ENCODE data around the gene RNASE13.
"Not testable (repeated sequence)": the region's sequence is repeated elsewhere in the genome, so short reads cannot be mapped to it uniquely, and the experiment has no call there.

The RNASE13 gene

DNA sequence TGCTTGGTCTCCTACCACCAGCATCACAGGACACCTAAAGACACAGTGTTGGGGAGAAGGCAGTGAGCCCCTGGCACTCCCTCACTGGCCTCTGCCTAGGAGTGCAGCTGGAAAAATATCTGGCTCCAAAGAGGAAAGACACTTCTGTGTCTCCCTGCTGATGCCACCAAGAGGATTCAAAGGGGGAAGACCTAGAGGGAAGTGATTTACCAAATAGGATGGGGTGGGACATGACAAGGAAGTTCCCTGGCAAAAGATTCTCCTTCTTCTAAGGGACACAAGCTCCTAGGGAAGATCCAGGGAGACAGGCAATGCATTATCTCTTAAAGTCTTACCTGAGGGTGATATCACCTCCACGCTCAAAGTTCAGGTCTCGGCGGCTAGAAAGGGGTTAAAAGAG, 15.8 kb downstream of the RNASE13 start:
- no peak for DNase-seq (ENCODE audit: low read depth)

DNA sequence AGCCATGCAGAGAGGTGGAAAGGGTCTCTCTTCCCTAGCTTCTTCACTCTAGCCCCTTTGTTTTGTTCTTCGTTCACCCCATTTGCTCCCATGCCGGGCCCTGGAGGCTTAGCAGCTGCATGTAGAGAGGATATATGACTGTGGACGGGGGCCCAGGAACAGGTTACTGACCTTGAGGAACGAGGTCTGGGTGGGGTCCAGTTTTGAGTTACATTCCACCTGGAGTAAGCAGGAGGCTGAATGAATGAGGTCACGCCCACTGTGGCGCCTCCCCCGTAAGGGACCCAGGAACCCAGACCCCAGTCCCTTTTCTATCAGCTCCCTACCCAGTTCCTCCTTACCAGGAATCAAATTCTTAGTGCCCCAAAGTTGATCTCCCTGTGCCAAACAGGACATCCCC, 16.3 kb downstream of the RNASE13 start:
- no peak overlapping the region for H3K4me3 ChIP-seq (ENCODE audit: low read length)
- DNase-seq (ENCODE audit: low read depth) = no peak
- TF ChIP-seq, protein P1, sequence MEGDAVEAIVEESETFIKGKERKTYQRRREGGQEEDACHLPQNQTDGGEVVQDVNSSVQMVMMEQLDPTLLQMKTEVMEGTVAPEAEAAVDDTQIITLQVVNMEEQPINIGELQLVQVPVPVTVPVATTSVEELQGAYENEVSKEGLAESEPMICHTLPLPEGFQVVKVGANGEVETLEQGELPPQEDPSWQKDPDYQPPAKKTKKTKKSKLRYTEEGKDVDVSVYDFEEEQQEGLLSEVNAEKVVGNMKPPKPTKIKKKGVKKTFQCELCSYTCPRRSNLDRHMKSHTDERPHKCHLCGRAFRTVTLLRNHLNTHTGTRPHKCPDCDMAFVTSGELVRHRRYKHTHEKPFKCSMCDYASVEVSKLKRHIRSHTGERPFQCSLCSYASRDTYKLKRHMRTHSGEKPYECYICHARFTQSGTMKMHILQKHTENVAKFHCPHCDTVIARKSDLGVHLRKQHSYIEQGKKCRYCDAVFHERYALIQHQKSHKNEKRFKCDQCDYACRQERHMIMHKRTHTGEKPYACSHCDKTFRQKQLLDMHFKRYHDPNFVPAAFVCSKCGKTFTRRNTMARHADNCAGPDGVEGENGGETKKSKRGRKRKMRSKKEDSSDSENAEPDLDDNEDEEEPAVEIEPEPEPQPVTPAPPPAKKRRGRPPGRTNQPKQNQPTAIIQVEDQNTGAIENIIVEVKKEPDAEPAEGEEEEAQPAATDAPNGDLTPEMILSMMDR (conservative IDR thresholded peaks at IDR 0.05; ENCODE audit: low read length) = no peak

More for the DNA sequence above, 15.8 kb downstream of the RNASE13 start:
- TF ChIP-seq, protein P1 (conservative IDR thresholded peaks at IDR 0.05; ENCODE audit: low read length) = no peak
- H3K4me3 ChIP-seq (ENCODE audit: low read length) = no peak overlapping the region

DNA sequence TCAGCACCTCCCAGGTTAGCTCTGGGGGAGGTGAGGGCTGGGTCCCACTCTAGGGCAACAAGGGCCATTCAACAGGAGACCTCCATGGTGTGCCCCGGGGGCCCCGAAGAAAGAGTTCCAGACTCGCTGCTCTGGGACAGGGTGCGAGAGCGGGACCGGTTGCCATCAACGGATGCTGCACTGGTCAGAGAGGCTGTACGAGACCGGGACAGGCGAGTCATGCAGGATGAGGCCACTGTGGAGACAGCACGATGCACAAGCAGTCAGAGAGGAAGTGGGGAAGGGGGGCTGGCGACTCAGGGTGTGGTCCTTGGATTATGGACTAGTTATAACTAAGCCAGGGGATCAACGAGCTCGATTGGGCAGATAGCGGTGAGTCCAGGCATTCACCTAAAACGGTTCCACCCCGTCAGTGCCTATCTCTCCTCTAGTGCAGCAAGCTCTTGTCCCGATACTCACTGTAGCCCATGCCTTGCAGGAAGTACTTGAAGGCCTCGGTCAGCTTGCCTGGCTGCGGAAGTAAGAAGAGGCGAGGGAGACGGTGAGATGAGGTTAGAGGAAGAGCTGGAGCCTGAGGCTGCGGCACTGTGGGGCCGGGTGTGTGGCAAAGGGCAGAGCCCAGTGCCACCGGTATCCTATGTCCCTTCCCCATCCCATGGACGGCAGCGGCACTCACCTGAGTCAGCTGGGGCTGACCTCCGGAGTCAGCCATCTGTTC, 16.9 kb downstream of the RNASE13 start:
- DNase-seq (ENCODE audit: low read depth) = no peak
- no peak overlapping the region for H3K4me3 ChIP-seq (ENCODE audit: low read length)
- TF ChIP-seq, protein P1 (conservative IDR thresholded peaks at IDR 0.05; ENCODE audit: low read length) = no peak

DNA sequence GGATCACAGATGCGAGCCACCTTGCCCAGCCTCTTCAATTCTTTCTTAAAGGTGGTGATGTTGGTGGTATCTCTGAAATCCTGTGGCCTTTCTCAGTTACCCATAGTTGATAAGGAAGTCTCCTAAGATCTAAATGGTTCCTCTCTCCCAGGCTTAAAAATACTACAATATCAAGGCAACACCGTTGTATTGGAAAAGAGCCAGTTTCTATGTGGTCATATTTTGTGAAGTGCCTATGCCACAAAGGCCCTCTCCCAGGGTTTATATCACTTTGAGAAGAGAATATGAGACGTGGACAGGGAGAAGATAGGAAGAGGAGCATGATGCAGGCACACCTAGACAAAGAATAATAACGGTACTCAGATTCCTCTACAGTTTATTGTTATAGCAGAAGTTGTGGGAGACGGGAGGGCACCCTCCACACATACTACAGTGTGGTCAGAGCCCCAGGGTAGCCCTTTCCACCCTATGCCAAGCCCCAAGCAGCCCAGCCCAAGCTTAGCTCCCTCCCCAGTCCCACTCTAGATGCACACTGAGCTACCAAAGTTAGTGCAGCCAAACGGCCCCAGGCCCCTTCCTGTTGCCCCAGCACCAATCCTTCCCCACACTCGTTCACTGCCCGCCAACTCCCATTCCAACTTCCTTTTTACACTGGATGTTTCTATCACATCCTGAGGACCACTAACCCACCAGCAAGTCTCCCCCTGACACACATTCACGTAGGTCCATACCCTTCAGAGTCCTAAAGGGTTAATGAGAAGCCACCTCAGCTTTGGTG, 18.0 kb downstream of the RNASE13 start:
- no peak for DNase-seq (ENCODE audit: low read depth)
- H3K4me3 ChIP-seq (ENCODE audit: low read length) = no peak overlapping the region
- TF ChIP-seq, protein P1 (conservative IDR thresholded peaks at IDR 0.05; ENCODE audit: low read length) = no peak

DNA sequence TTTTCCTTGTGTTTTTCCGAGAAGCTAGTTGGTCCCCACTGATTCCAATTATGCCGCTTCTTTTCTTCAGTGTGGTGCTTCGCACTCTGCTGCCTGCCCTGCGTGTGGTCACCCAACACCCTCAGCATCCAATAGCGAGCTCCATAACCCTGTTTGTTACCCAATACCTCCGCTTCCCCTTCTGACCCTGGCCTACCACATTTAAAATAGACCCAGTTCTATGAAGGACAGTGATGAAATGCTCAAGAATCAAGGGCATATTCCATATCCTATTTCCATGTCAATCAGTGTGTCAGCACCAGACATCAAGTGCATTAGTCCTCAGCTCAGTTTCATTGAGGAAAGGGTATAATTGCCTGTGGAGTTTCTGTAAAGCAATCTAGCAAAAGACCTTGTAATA, 19.3 kb downstream of the RNASE13 start:
- DNase-seq (ENCODE audit: low read depth) = no peak
- TF ChIP-seq, protein P1 (conservative IDR thresholded peaks at IDR 0.05; ENCODE audit: low read length) = no peak
- no peak overlapping the region for H3K4me3 ChIP-seq (ENCODE audit: low read length)

DNA sequence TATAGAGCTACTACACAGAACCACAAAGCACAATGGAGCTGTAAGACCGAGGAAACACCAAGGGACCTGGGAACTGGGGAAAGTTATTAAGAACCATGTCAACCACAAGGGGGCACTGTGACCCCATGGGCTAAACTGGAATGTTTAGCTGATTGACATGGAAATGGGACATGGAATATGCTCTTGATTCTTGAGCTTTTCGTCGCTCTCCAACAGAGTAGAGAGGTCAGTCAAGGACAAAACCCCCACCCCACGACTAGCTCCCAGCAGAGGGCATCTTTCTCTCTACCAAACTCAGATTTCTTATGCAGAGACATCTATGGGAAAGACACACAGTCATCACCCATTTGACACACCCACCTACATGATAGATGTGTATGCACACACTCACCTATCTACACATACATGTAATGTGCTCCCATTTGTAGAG, 19.8 kb downstream of the RNASE13 start:
- DNase-seq (ENCODE audit: low read depth) = peak; percentile 80
- H3K4me3 ChIP-seq (ENCODE audit: low read length) = no peak overlapping the region
- TF ChIP-seq, protein P1 (conservative IDR thresholded peaks at IDR 0.05; ENCODE audit: low read length) = peak; percentile 97

DNA sequence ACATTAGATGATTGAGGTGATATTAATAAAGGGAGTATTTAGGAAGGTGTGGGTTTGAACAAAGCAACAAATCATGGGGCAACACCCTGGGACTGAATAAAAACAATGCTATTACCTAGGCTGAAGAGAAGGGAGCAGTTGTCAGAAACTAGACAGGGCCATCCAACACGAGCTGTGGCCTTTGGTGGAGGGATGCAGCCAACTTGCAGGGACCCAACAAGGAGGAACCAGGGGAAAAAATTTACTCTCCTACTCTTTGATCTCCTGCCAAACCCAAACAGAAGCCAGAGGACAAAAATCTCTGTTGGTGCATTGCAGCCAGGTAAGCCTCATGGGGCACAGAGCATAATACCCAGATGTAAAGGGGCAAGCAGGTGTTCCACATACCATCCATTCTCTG, 23.5 kb downstream of the RNASE13 start:
- TF ChIP-seq, protein P1 (conservative IDR thresholded peaks at IDR 0.05; ENCODE audit: low read length) = no peak
- H3K4me3 ChIP-seq (ENCODE audit: low read length) = no peak overlapping the region
- DNase-seq (ENCODE audit: low read depth) = no peak

DNA sequence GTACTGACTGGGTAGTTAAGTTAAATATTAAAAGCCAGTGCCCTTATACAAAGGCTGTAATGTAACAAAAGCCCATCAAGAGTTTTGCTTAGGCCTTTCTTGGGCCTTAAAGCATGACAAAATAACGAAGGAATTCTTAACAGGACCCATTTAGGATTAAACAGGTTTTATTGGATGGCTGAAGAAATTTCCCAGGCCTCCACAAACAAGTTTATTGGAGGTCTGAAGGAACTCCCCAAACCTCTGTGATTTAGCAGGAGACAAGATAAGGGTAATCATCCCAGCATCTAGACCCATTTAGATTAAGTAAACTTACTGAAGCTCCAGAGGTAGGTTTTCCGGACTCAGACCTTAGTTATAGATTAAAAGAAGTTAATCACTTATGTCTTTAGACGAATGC, 24.9 kb downstream of the RNASE13 start:
- not testable (repeated sequence) for H3K4me3 ChIP-seq (ENCODE audit: low read length); DNase-seq (ENCODE audit: low read depth)

Data from AG10803 (cell line).